GM18868 (cell line): ENCODE results near the gene ABCG1.

ENCODE experiments used
- ATAC-seq: cut with Tn5 transposase; IDR thresholded peaks from one replicate; pipeline ENCODE4 v1.9.1; 2021; ENCODE audit warnings: mild to moderate bottlenecking, moderate library complexity; ENCODE audit not compliant: unreplicated experiment

Gene ABCG1

GRCh38 chr21:42231756-42232155, 12.8 kb downstream of the ABCG1 start:
- ATAC-seq = no peak

GRCh38 chr21:42232176-42232825, 13.4 kb downstream of the ABCG1 start:
- ATAC-seq = no peak

DNA sequence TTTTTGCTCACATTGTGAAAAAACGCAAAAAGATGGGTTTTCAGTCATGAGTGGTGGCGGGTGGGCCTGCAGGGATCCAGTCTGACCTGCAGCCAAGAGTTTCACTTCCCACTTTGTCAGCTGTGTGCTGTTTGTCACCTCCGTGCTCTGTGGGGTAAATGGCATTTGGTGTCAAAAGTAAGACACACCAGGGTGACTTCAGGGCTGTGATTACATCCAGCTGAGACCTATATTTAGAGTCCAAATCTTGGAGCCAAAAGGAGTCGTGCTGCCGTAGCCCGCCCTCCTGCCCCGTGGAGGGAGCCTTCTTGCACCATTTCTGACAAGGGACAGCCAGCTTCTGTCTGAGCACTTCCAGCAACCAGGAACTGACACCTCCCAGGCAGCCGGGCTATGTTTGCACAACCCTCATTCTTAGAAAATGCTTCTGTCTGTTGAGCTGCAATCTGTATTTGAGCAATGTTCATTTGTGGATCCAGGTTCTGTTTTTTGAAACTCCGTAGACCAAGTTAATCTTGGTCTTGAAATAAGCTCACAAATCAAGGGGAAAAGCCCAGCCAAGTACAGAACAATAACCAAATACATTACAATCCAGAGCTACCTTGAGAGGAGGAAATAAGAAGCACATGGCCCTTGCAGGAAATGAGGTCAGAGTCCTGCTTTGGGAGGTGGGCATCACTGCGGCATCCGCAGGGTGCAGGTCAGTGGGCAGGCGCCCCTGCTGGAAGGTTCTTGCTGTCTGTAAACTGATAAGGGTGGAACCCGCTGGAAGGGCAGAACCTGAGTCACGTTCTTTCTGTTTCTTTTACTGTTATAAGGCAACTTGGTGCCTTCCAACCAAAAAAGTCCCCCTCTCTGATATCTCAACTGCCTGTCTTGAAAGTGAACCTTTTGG, 14.4 kb downstream of the ABCG1 start:
- ATAC-seq = peak; percentile 53

- no peak for ATAC-seq
These were observed 15.1 kb downstream of the ABCG1 start for GRCh38 chr21:42234041-42234440.

DNA sequence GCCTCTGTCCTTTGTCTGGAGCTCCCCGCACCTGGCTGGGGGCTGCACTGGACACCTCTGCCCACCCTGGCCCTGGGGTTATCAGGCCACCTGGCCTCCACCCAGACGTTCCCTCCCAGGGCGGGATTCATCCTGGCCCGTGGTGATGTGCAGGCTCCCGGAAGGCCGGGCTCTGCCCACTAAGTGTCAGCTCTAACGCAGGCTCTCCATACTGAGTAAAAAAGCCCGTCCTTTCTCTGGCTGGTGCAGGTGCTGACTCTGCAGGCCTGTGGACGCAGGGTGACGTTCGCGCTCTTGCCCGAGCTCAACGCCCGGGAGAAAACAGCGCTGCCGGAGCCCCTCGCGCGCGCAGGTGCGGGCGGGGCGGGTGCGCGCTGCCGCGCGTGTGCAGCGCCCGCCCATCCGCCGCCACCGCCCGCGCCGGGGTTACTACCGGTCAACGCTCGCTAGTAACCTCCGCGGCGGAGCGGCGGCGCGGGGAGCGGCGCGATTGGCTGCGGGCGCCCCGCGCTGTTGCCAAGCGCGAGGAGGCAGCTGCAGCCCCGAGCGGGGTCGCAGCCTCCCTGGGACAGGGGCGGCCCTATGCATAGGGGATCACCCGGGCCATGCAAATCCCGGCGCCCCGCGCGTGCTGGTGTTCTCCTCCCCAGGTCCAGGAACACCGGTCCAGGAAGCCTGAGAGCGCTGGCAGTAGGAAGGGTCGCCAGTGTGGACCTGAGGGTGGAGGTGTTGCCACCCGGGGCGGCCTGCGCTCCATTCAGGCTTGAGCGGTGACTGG, 15.7 kb downstream of the ABCG1 start:
- peak; percentile 28 for ATAC-seq

DNA sequence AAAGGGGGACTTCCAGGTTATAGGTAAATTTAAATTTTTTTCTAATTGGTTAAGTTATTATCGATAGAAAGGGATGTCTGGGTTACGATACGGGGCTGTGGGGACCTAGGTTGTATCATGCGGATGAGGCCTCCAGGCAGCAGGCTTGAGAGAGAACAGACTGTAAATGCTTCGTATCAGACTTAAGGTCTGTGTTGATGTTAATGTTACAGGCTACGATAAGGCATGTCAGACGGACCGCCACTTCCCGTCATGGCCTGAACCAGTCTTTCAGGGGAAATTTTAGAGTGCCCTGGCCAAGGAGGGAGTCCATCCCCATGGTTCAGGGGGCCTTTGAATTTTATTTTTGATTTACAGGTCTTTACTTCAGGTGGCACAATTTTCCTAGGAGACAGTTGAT, 16.7 kb downstream of the ABCG1 start:
- ATAC-seq = no peak

- ATAC-seq = no peak
These were observed 17.1 kb downstream of the ABCG1 start for GRCh38 chr21:42236014-42236413.

- no peak for ATAC-seq
These were observed 17.8 kb downstream of the ABCG1 start for GRCh38 chr21:42236693-42237092.

DNA sequence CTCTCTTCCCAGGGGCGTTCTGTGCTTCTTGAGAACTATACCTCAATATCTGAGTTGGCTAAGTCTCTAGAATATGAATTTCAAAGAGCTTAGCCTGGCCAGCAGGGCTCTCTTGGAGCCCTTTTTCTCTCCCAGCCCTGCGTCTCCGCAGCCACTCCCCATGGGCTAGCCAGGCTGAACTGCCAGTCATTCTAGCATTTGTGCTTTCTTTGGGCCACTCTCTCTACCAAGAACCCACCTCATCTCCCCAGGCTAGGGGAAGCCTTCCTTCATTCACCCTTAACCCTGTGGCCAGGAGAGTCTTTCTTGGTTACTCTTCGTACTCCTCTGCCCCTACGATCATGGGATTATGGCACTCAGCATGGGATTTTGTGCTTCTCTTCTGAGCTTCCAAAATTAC, 18.2 kb downstream of the ABCG1 start:
- ATAC-seq = no peak

GRCh38 chr21:42237577-42237976, 18.6 kb downstream of the ABCG1 start:
- ATAC-seq = no peak

DNA sequence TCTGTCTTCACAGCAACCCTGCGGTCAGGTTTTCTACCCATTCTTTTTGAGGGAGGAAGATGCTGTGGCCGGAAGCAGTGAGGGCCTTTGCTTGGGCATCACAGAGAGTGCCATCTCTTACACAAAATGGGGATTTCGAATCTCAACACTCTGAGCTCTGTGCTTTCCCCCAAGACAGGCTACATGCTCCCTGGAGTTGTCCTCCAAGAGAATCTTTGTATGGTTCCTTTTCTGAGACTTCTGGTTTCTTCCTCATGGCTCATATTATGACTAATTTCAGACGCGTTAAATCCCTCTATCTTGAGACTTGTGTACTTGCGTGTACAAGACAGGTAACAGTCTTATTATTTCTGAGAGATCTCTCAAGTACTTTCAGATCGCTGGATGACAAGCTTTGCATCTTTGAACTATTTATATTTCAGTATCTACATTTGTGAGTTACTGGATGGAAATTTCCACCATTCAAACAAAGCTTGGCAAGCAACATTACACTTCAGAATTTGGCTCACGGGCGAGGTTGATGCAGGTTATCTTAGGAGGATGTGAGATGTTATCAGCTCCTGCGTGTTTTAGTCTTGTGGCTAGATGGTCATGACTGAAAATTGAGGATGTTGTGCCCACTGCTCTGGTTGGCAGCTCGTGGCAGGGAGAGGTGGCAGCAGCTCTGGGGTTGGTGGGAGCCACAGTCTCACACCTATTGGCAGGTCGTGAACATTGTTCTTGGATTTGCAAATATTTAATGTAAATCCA, 19.4 kb downstream of the ABCG1 start:
- ATAC-seq = no peak

DNA sequence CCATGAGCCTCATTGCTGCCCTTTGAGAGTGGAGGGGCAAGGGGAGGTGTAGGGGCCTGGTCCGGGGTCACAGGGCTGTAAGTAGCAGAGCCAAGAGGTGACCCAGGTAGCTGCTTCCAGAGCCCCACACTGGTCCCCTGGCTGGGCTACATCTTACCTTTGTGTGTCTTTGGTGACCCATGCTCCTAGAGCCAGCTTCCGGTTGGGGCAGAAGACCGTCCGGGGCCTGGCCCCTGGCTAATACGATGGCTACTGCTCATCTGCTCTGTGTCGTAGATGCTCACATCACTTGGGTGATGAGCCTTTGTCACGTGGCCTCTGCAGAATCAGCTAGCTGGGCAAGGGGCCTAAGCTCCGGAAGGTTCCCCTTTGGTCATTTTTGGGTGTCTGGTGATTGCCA, 20.6 kb downstream of the ABCG1 start:
- no peak for ATAC-seq

- no peak for ATAC-seq
These were observed 21.0 kb downstream of the ABCG1 start for GRCh38 chr21:42239973-42240372.

GRCh38 chr21:42242611-42243010, 23.7 kb downstream of the ABCG1 start:
- no peak for ATAC-seq

DNA sequence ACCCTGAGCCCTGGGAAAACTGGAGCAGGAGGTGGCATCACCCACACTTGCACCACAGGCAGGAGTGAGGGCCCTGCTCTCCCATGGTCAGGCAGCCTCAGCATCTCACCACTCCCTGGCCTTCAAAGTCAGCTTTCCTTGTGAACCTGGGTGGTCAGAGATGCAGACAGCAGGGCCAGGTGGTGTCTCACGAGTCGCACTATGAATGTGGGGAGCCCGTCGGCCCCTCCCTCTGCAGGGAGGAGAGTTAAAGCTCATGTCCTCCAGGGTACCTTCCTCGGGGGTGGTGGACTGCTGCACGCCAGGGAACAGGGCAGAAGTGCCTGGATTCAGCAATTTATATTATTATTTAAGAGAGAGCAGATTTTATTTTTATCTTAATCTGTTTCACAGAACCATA, 24.1 kb downstream of the ABCG1 start:
- no peak for ATAC-seq

DNA sequence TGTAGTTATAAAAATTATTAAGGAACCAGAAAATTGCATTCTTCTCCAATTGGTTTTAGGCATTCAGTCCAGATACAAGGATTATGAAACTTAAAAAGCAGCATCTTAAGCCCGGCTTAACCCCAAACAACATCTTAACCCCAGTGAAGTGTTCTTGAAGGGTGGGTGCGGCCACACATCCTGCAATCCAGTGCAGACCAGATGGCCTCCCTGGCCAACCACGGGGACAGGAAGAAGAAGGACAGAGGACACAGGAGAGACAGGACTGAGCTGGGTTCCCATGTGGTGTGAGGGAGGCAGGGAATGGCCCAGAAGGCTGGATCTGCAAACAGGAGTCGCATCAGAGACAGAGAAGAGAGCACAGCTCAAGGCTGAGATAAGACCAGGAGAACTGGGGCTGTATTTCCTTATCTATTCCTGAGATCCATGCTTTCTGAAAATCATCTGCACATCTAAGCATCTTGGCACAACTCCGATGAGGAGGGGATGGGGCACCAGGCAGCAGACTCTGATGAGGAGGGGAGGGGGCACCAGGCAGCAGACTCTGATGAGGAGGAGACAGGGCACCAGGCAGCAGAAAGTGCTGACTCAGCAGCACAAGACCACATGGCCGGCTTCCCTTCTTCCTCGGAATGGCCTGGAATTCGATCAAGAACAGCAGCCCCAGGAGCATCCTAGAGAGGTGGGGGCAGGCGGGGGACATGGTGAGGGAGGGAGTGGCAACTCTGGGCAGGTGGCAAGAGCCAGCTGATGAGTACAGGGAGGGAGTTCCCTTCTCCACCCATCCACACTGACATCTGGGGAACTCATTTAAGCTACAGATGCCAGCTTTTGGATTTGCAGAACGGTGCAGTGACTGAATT, 26.6 kb downstream of the ABCG1 start:
- no peak for ATAC-seq

DNA sequence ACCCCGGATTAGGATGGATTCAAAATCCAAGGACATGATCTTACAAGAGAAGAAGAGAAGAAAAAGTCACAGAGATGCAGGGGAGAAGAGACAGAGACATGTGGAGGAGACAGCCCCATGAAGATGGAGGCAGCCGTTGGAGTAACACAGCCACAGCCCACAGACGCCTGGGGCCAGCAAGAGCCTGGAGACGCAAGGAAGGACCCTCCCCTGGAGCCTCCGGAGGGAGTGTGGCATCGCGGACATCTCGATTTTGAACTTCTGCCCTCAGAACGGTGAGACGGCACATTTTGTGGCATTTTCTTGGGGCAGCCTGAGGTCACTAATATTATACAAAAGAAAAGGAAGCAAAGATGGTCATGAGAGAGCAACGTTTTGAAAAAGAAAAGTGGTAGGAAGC, 28.8 kb downstream of the ABCG1 start:
- no peak for ATAC-seq

- no peak for ATAC-seq
These were observed 29.3 kb downstream of the ABCG1 start for GRCh38 chr21:42248241-42248640.

GRCh38 chr21:42248783-42249597, 30.1 kb downstream of the ABCG1 start:
- ATAC-seq = peak; percentile 77
